SK-MEL-5 (cell line): ENCODE results near the gene TAF3. TPM values are rescaled to one million over a fixed set of nuclear protein-coding genes. Genes with fewer than 3 reads are reported as not detected.
"Not testable (repeated sequence)": the region's sequence is repeated elsewhere in the genome, so short reads cannot be mapped to it uniquely, and the experiment has no call there.

Experiments
- DNase-seq: peaks from one replicate; pipeline ENCODE4 v3.0.0-alpha.2; 2016; ENCODE audit warnings: low read depth, low spot score
- in situ Hi-C: cut with HindIII; loops from 2 replicates; pipeline ENCODE4 v1.10.0; 2016; ENCODE audit warnings: low sequenced_read_pairs, high pct_unique_total_duplicates, low pct_unique_long_range_greater_than_20kb
- polyA plus RNA-seq, 2 experiments: library from polyadenylated mRNA; depleted of rRNA; stranded (reverse); fragments of >200 nt; gene quantifications; 2 replicates each; pipeline ENCODE4 v1.2.3, GENCODE V29; 2015
- total RNA-seq: library from RNA; depleted of rRNA; stranded (reverse); fragments of >200 nt; shearing (Covaris generic); gene quantifications from 2 replicates; pipeline ENCODE4 v1.2.3, GENCODE V29; 2014; rRNA removed

Gene TAF3
- 0.98 and 1.3 TPM in 2 replicates for total RNA-seq
- polyA plus RNA-seq (2015; cell fraction: cytosol; rRNA removed) = 5.4 and 6.2 TPM in 2 replicates
- polyA plus RNA-seq (2015; cell fraction: nucleus; rRNA removed) = 1.1 and 1.7 TPM in 2 replicates

- peak; percentile 76 for DNase-seq
- in situ Hi-C loops = no loop called here
These were observed at the start of gene TAF3 for GRCh38 chr10:7818295-7819120. TSS of gene TAF3 (plus strand) at chr10:7818505. CDS start at chr10:7818710, 205 bp downstream.

- no peak for DNase-seq
- in situ Hi-C loops = no loop called here
These were observed 44.2 kb upstream of the TAF3 start for GRCh38 chr10:7773845-7774801.

GRCh38 chr10:7776777-7777176 lies 41.5 kb upstream of the TAF3 start:
- in situ Hi-C loops = no loop called here
- no peak for DNase-seq

GRCh38 chr10:7782194-7782593 lies 36.1 kb upstream of the TAF3 start:
- in situ Hi-C loops, DNase-seq: not testable (repeated sequence)

- in situ Hi-C loops = no loop called here
- DNase-seq = no peak
These were observed 31.9 kb upstream of the TAF3 start for GRCh38 chr10:7786430-7786829.

GRCh38 chr10:7787150-7787856 lies 31.0 kb upstream of the TAF3 start:
- no peak for DNase-seq

GRCh38 chr10:7787857-7788638 lies 30.3 kb upstream of the TAF3 start, which contains the start of the genes ATP5F1C and KIN:
TSS of gene ATP5F1C (plus strand) at chr10:7788177. CDS start at chr10:7788208, 31 bp downstream.
TSS of gene KIN (minus strand) at chr10:7787993. CDS start at chr10:7787933, 60 bp downstream.
- peak; percentile 94 for DNase-seq
- in situ Hi-C loops = no loop called here

More at GRCh38 chr10:7787150-7787856, 31.0 kb upstream of the TAF3 start:
- in situ Hi-C loops = no loop called here

- in situ Hi-C loops = no loop called here
- no peak for DNase-seq
These were observed 29.5 kb upstream of the TAF3 start for GRCh38 chr10:7788639-7789286.

GRCh38 chr10:7789390-7789789 lies 28.9 kb upstream of the TAF3 start:
- DNase-seq = no peak
- in situ Hi-C loops = no loop called here

GRCh38 chr10:7792541-7792940 lies 25.8 kb upstream of the TAF3 start:
- in situ Hi-C loops = no loop called here
- DNase-seq = peak; percentile 78

GRCh38 chr10:7794251-7795026 lies 23.9 kb upstream of the TAF3 start:
- in situ Hi-C loops = no loop called here

GRCh38 chr10:7795605-7796004 lies 22.7 kb upstream of the TAF3 start:
- DNase-seq = no peak
- in situ Hi-C loops = no loop called here

More at GRCh38 chr10:7794251-7795026, 23.9 kb upstream of the TAF3 start:
- DNase-seq = no peak

- peak; percentile 55 for DNase-seq
- in situ Hi-C loops = no loop called here
These were observed 20.7 kb upstream of the TAF3 start for GRCh38 chr10:7797582-7797981.

- in situ Hi-C loops = no loop called here
- no peak for DNase-seq
These were observed 15.7 kb upstream of the TAF3 start for GRCh38 chr10:7802606-7803005.

GRCh38 chr10:7804216-7804615 lies 14.1 kb upstream of the TAF3 start:
- DNase-seq = no peak
- in situ Hi-C loops = no loop called here
